OCI-M1 (cell line): ENCODE data around the gene NUP93.

ENCODE experiments used
- DNase-seq: peaks from one replicate; lab custom pipeline; 2025; lab: John Stamatoyannopoulos, UW

Gene NUP93

DNA sequence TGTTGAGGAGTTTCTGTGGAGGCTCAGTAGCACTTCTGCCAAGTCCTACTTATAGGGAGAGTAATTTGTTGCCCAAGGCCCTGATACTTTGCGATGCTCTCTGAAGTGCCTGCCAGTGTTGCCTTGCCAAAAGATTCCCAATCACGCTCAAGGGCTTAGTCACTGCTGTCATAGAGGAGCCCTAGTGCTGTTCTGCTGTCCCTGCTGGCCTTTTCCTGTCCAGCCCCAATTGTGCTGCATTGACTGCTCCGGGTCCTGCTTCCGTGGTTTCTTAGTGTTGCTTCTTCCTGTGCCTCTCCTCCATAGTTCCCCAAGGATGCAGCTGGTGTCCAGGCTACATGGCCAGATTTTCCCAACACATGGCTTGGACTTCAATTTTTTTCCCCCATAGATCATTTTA is 13.9 kb downstream of the NUP93 start:
- DNase-seq = no peak

DNA sequence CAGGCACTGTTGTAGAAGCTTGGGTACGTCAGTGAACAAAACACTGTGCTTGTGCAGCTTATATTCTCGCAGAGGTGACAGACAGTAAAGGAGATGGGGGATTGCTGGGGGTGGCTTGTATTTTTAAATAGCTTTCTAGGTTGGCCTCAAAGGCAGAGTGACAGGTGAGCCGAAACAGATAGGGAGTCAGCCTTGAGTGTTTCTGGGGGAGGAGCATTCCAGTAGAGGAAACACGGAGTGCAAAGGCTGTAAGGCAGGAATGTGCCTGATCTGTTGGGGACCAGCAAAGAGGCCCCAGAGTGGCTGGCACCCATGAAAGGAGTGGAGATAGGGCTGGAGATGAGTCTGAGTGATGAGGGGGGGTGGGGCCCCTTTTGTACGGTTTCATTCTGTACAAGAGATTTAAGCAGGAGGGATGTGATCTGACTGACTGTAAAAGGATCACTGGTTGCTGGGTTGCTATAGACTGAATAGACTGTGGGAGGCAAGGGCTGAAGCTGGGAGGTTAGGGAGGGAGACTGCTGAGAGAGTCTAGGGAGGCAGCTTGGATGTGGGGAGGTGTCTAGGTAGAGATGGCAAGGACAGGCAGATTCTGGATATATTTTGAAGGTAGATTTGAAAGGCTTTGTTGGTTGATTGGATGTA is 15.2 kb downstream of the NUP93 start:
- DNase-seq = no peak

DNA sequence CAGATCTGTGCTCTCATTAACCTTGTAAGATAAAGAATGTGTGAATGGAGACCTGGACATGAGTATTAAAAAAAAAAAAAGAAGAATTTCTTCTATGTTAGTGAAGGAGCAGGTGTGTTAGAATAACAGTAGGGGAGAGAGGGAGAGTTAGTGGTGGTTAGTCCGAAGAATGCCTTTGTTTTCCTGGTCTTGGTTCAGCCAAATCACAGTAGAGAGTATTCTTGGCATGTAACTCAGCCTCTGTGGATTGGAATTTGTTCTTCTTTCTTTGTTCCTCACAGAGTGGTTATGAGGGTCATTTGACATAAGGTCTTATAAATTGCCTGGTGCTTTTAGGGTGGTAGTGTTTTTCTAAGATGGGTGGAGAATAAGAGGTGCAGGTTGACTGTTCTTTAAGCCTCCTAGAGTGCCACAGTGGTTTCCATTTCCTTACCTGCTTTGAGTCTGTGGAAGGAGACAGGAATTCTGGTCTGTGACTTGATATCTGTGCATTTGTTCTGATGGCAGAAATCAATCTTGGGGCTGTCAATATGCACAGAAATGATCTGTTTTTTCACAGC is 17.6 kb downstream of the NUP93 start:
- no peak for DNase-seq

DNA sequence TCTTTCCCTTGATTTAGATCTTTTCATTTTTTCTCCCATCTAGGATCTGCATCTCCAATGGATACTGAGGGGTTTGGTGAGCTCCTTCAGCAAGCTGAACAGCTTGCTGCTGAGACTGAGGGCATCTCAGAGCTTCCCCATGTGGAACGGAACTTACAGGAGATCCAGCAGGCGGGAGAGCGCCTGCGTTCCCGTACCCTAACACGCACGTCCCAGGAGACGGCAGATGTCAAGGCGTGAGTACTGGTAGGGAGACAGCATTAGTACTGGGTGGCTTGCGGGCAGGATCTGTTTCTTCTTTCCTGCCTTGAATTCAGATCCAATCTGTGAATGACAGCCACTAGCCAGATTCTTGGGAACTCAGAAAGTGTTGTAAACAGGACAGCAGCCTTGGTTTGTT is 18.3 kb downstream of the NUP93 start:
- no peak for DNase-seq

DNA sequence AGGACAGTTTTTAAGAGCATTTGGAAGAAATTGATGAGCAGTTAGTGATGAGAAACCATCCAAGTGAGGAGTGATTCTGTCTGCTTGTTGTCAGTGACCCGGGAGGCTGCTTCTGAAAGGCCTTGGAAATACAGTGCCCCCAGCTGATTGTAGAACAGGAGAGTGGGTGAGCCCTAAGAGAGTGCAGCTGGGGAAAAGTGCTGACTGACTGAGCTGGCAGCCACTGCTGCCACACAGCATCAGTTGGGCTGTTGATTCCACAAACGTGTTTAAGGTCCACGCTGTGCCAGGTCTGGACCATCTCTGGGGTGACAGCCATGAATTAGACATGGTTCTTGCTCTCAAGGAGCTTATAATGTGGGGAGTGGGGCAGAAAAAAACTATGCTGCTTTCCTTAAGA is 18.9 kb downstream of the NUP93 start:
- DNase-seq = no peak

DNA sequence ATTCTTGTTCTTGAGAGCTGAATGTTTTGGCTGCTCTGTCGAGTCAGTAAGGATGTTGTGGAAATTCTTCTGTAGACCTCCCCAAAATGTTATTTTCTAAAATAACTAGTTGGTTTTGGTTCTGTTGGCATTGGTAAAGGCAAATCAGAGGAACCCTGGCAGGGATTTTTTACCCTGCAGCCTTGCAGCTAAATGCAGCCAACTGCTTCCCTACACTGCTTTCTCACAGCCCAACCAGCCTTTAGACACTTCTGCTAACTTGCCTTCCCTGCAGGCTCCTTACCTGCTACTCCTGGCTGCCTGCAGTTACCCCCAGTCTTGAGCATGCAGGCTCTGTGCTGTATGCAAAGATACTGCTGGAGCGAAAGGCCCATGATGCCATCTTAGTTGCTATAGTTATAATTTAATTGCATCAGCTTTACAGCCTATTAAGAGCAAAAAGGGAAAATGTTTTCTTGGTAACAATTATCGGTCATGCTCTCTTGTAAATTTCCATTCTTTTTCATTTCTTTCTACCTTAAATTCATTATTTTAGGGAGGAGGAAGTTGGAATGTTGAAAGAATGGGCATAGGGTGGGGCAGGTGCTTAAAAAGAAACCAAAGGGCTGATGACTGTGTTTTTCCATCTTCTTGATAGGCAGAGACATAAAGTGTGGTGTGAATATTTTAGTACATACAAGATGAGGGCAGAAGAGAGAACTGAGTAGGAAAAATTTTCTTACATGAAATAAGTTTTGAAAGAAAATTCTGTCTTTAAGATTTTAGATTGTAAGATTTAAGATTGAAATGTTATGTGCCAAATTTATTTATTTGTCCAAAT is 20.0 kb downstream of the NUP93 start:
- DNase-seq = peak; percentile 46

DNA sequence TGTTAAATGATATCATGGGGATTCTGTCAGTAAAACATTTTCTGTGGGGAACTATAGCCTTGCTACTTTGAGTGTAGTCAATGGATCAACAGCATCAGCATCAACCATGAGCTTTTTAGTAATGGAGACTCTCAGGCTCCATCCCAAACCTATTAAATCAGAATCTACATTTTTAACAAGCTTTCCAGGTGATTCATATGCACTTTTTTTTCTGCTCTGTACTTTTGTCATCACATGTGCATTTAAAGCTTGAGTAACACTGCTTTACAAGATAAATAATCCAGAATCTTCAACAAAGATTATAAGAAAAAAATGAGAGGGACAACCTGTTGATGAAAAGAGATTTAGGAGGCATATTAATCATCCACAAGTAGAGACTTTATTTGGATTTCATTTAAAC is 23.5 kb downstream of the NUP93 start:
- no peak for DNase-seq

DNA sequence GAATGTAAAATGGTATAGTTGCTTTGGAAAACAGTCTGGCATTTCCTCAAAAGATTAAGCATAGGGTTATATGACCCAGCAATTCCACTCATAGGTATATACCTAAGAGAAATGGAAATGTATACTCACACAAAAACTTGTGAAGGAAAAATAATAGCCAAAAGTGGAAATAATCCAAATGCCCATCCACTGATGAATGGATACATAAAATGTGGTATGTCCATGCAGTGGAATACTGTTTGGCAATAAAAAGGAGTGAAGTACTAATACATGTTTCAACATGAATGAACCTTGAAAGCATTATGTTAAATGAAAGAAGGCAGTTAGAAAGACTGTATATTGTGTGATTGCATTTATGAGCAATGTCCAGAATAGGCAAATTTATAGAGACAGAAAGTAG is 25.1 kb downstream of the NUP93 start:
- no peak for DNase-seq

DNA sequence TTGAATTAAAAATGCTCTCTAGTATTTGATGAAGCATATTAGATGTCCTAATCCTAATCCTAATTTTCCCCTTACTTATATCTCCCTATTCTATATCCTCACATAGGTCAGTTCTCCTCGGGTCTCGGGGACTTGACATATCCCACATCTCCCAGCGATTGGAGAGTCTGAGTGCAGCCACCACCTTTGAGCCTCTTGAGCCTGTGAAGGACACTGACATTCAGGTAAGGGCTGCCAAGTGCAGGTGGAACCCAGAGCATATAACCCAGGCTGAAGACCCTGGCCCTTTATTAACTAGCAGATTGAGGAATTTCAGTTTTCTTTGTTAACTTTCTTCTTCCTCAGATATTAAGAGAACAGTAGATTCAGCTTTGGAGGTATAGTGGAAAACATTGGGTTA is 28.5 kb downstream of the NUP93 start:
- no peak for DNase-seq

DNA sequence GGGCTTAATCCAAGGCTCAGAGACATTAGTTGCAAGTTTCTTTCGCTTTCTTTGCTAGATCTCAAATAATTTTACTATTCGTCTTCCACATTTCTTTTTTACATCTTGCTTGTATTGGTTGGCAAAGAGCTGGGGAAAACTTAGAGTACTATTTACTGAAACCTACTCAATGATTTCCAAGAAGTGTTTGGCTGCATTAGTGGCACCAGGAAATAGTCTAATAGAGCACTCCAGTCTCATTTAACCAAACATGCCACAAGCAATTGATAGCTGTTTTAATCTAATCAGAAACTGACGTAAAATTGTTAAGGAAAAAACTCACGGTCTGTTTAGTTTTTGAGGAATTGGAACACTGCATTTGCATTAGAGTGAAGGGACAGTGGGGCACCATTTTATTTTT is 29.0 kb downstream of the NUP93 start:
- DNase-seq = no peak

DNA sequence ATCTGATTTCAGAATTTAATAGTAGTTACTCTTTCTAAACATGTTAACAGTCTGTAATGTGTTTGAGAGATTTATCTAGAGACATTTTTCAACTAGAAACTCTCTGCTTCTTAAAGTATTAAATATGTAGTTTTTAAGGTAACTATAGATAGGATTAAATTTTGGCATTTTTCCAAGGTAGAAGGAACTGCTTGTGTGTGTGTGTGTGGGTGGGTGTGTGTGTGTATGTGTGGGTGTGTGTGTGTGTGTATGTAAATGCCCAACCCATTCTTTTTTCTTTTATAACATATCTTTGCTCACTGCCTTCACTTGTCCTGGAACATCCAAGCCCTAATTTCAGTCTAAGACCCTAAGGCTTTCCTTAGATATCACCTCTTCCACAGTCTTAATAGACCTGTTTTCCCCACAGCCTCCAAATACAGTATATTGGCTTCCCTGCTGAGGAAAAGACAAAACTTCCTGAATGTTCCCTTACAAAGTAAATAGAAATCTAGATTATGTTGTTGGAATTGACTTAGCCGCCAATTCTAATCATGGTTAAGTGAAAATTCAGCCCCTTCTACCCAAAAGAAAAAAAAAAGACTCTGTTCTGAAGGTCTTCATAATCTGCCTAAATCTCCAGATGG is 33.5 kb downstream of the NUP93 start:
- DNase-seq = peak; percentile 45

DNA sequence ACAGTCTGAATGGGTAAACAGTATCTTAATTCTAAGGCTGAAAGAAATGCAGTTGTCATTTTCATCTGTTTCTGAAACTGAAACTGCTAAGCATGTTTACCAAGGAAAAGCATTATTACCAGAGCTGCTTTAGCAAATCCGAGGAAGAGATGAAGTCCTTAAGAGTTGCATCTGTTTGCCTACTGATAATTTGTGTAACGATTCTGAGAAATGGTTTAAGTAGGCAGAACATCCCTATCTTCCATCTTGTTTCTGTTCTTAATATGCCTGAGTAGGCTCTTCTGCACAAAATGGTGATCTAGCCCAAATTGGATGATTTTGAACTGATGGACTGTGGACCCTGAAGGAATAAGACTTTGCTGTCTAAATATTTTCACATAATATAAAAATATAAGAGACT is 34.9 kb downstream of the NUP93 start:
- peak; percentile 83 for DNase-seq

DNA sequence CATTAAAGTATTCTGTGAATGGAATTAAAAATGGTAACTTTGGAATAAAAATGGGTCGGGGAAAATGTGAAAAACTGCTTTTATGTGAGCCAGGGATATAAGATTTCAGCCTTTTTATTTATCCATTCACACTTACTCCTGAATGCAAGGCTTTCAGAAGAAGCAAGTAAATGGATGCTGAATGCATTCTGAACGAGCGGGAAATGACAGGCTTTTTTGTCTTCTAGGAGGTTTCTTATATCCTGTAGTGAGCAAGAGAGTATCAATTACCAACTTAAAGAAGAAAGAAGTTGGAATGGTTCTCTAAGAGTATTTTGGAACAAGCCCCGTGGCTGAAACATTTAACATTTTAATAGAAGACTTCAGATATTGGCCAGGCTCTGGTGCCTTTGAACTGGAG is 36.0 kb downstream of the NUP93 start:
- DNase-seq = no peak

DNA sequence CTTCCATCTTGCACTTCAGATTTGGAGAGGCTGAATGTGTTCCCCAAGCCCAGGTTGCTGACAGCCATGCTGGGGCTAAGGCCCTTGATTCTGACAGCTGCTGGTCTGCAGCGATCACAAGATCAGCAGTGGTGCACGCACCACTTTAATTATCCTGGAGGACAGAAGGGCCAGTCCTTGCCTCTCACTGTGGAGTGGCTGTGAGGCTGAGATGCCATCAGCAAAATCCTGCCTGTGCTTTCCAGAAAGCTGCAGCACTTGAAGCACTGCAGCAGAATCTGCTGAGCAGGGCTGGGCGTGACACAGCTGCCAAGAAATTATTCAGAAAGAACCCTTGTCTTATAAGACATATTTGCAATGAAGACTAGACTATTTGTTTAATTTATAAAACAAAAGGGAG is 37.1 kb downstream of the NUP93 start:
- no peak for DNase-seq

DNA sequence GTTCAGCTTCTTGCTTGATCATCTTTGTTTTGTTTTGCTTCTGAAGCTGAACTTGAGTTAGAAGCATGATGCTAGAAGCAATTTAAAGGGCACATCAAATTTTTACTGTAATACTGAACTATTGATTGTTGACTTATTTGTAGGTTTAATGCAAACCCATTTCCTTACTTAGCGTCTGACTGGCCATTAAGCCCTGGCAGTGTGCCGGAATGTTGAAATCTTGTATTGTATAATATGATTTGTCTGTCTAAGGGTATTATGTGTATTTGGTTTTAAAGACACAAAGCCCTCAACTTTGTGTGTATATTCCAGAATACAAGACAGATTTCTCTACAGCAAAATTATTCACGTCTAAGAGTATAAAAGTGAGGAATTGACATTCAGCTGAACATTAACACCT is 39.7 kb downstream of the NUP93 start:
- DNase-seq = no peak

DNA sequence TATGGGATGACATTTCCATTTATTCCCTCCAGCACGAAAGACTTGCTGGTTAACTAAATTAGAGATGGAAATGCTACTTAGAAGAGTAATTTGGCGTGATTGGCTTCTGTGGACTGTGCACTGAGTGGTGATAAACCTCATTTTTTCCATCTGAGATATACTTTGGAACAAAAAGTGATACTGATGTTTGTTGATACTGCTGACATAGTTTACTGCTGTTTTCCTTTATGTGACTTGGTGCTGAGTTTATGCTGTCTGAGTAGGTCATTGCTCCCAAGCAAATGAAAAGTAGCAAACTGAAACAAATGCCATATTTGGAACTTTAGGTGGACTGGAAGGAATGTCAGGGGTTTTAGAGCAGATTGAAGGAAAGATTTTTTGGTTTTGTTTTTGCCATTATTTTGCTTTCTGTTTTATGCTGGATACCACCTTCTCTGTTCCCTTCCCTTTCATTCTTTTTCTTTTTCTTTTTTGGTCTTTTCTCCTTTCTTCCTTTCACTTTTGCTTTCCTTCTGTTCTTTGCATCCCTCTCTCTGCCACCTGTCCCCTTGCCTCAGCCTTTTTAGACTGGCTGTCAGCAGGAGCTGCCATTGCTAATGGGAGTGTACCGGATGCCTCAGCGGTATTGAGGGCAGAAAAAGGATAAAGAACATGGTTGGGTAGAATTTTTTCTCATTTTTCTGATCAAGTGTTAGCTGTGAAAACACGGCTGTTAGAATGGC is 41.8 kb downstream of the NUP93 start:
- peak; percentile 25 for DNase-seq

DNA sequence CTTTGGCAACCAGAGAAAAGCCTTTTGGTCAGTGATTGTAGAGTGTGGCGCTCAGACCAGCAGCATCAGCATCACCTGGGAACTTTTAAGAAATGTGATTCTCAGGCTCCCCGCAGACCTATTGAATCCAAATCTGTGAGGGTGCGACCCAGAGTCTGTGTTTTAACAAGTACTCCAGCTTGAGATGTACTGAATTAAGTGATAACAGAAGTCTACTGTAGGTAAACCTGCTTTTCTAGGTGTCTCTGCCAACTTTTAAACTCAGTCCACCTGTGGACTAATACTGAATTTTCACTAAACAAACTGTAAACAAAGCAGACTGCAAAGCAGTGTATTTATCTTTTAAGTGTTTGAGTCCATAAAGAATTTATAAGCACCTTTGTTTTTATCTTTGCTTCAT is 43.6 kb downstream of the NUP93 start:
- no peak for DNase-seq

DNA sequence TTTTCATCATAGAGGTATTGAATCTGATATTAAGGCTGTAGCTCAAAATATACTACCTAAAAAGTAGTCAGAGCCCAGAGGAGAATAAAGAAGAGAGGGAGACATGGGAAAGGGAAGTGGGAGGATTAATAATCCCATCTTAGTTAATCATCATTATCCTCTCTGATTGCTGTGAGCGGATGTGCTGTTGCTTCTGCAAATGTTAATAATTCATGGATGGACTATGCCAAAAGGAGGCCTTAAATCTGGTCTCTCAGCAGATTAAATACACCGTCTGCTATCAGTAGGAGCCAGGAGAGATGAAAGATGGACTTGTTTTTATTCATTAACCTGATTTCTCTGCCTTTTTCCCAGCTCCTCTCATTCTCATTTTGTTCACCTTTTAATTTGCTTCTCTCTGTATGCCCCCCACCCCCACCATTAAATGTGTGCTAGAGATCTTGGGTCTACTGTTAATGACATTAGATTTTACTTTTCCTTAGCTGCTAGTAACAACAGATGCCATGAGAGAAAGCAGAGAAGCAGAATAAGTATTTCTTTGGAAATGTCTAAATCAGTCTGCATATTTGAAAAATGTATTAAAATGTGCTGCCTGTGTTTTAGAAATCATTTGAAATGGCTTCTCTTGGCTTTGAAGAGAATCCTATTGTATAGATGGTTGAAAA is 44.2 kb downstream of the NUP93 start:
- DNase-seq = no peak

DNA sequence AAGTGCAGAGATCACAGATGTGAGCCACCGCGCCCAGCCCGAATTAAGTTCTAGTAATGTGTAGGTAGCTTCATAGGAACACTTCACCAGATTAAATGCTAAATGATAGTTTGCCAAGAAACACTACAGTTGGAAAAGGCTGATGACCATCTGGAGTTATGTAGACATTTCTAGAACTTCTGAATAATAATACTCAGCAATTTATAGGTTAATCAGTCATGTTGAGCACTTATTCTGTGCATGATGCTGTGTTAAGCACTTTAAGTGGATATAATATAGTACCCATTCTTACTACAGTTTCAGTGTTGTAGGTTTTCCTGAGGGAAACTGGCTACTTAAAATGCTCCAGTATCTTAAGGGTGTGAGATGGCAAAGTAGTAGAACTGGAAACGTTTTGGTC is 45.2 kb downstream of the NUP93 start:
- DNase-seq = no peak

DNA sequence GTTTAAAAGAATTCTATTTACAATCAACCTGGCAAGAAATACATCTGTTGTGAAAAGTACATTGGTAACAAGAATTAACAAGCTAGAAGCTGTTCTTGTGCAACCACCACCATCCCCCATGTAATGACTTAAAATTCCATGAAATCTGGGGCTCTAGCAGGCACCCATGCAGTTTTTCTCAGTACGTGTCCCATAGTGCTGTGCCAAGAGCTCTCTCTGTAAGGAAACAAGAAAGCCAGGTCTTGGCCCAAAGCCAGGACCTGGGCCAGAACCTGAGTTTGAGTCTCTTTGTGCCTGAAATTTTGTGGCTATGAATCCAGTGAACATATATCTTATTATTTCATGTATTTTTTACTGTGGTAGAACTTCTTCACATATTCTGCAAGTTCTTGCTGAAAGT is 46.6 kb downstream of the NUP93 start:
- DNase-seq = peak; percentile 16

DNA sequence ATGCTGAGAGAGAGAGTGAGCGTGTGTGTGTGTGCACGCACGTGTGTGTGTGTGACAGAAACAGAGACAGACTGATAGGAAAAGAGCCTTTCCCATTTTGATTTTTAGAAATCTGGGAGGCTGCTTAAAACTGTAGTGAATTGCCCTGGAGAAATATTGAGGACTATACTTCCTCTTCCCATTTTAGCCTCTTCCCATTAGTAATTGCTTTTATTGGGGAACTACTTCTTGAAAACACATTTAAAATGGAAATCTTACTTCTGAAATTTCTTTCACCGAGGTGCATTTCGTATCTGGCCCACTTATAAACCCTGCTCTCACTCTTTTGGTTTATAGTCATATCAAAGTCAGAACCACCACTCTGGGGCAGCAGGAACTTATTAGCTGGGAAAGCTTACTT is 47.1 kb downstream of the NUP93 start:
- no peak for DNase-seq

DNA sequence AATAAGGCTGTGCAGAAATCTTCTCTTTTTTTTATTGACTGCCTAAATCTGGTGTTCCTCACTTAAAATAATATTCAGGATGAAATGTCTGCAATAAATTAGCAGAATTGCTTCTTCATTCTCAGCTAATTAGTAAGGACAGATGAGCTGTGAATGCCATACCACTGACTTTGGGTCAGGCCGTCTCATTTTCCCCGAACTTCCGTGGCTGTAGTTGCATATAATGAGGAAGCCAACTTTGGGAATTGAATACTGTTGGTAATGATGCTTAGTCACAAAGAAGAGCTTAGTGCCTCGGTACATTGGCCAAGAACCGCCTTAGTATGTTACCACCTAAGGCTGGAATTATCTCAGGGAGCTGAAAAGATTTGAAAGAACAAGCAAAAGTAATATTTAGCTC is 47.6 kb downstream of the NUP93 start:
- no peak for DNase-seq
